Stimulated activated effector memory CD8-positive, alpha-beta T cell treated with anti-CD3 and anti-CD28 coated beads, Interleukin-12 subunit alpha, Interleukin-12 subunit beta, amount 100 ng/mL, for 72 hours (primary cell): ENCODE measurements around the gene ZFP62.

Experiments used
- ATAC-seq: fragments of 150-1000 bp; cut with Tn5 transposase; 2 replicates; pipeline ENCODE4 v1.10.0; 2021
- DNase-seq, 2 donors: peaks; one replicate each; pipeline ENCODE4 v3.0.0; 2021 to 2022; ENCODE audit warnings: low spot score in 2 of 2
- H3K27ac Mint-ChIP-seq: one replicate; pipeline ENCODE4 v1.8.0; 2022; ENCODE audit warnings: mild to moderate bottlenecking, mixed read lengths
- H3K36me3 Mint-ChIP-seq: one replicate; pipeline ENCODE4 v1.8.0; 2022; ENCODE audit warnings: mild to moderate bottlenecking, mixed read lengths
- H3K4me1 Mint-ChIP-seq: one replicate; pipeline ENCODE4 v1.8.0; 2022; ENCODE audit warnings: mixed read lengths
- H3K4me3 Mint-ChIP-seq: one replicate; pipeline ENCODE4 v1.8.0; 2022; ENCODE audit warnings: mild to moderate bottlenecking, mixed read lengths
- H3K9me3 Mint-ChIP-seq: one replicate; pipeline ENCODE4 v1.8.0; 2022; ENCODE audit warnings: mixed read lengths

ZFP62 gene

GRCh38 chr5:180874804-180875582, 13.9 kb upstream of the ZFP62 start:
- Mint-ChIP-seq H3K4me1 (peaks cover 11% of the 10 kb centered on the region), H3K4me3 (no peak overlapping the region), H3K9me3 (no peaks in the 10 kb centered on the region), H3K27ac (no peak overlapping the region), H3K36me3 (no peaks in the 10 kb centered on the region)
- no peak for ATAC-seq
- no peak for DNase-seq

- Mint-ChIP-seq H3K4me3 (peak overlapping the region; percentile 18), H3K36me3 (no peaks in the 10 kb centered on the region), H3K4me1 (peaks cover 14% of the 10 kb centered on the region), H3K27ac (peak overlapping the region; percentile 74), H3K9me3 (no peaks in the 10 kb centered on the region)
- DNase-seq = no peak
- peak; percentile 83 for ATAC-seq
Observed at GRCh38 chr5:180873615-180874520, 12.8 kb upstream of the ZFP62 start.

- peaks cover 17% of the 10 kb centered on the region for H3K4me1 Mint-ChIP-seq
- ATAC-seq = no peak
- no peak for DNase-seq
- H3K27ac Mint-ChIP-seq = no peak overlapping the region
- no peaks in the 10 kb centered on the region for H3K9me3 Mint-ChIP-seq
- no peak overlapping the region for H3K4me3 Mint-ChIP-seq
- no peaks in the 10 kb centered on the region for H3K36me3 Mint-ChIP-seq
Observed at GRCh38 chr5:180872419-180872818, 11.3 kb upstream of the ZFP62 start.

- Mint-ChIP-seq H3K36me3 (no peaks in the 10 kb centered on the region), H3K4me3 (no peak overlapping the region), H3K9me3 (no peaks in the 10 kb centered on the region), H3K4me1 (peaks cover 17% of the 10 kb centered on the region), H3K27ac (no peak overlapping the region)
- DNase-seq = no peak
- ATAC-seq = no peak
Observed at GRCh38 chr5:180870276-180871068, 9.4 kb upstream of the ZFP62 start.

GRCh38 chr5:180869587-180869986, 8.5 kb upstream of the ZFP62 start:
- DNase-seq (no peak), ATAC-seq (no peak)
- no peak overlapping the region for H3K27ac Mint-ChIP-seq
- H3K36me3 Mint-ChIP-seq = no peaks in the 10 kb centered on the region
- H3K9me3 Mint-ChIP-seq = no peaks in the 10 kb centered on the region
- no peak overlapping the region for H3K4me3 Mint-ChIP-seq
- H3K4me1 Mint-ChIP-seq = peaks cover 17% of the 10 kb centered on the region

GRCh38 chr5:180868960-180869359, 7.9 kb upstream of the ZFP62 start:
- H3K36me3 Mint-ChIP-seq = no peaks in the 10 kb centered on the region
- no peak overlapping the region for H3K4me3 Mint-ChIP-seq
- DNase-seq = peak; percentile 48 to 77
- H3K4me1 Mint-ChIP-seq = peaks cover 14% of the 10 kb centered on the region
- ATAC-seq = peak; percentile 47
- H3K27ac Mint-ChIP-seq = no peak overlapping the region
- no peaks in the 10 kb centered on the region for H3K9me3 Mint-ChIP-seq

GRCh38 chr5:180866985-180867384, 5.9 kb upstream of the ZFP62 start:
- no peak for ATAC-seq
- Mint-ChIP-seq H3K27ac (no peak overlapping the region), H3K9me3 (no peaks in the 10 kb centered on the region), H3K4me3 (no peak overlapping the region), H3K36me3 (no peaks in the 10 kb centered on the region), H3K4me1 (peaks cover 6% of the 10 kb centered on the region)
- DNase-seq = no peak

- DNase-seq = no peak
- Mint-ChIP-seq H3K9me3 (no peaks in the 10 kb centered on the region), H3K36me3 (no peaks in the 10 kb centered on the region), H3K4me1 (peaks cover 6% of the 10 kb centered on the region), H3K27ac (no peak overlapping the region), H3K4me3 (no peak overlapping the region)
- ATAC-seq = no peak
Observed at GRCh38 chr5:180865981-180866695, 5.1 kb upstream of the ZFP62 start.

GRCh38 chr5:180862645-180863044, 1.6 kb upstream of the ZFP62 start:
- no peak for DNase-seq
- no peak for ATAC-seq
- Mint-ChIP-seq H3K9me3 (no peaks in the 10 kb centered on the region), H3K4me1 (peaks cover 21% of the 10 kb centered on the region), H3K4me3 (no peak overlapping the region), H3K27ac (no peak overlapping the region), H3K36me3 (peaks cover 13% of the 10 kb centered on the region)

GRCh38 chr5:180860273-180860886, 696 bp downstream of the ZFP62 start:
- DNase-seq = no peak
- peaks cover 27% of the 10 kb centered on the region for H3K4me1 Mint-ChIP-seq
- H3K9me3 Mint-ChIP-seq = no peaks in the 10 kb centered on the region
- H3K36me3 Mint-ChIP-seq = peaks cover 31% of the 10 kb centered on the region
- peak; percentile 77 for ATAC-seq
- peak overlapping the region; percentile 89 for H3K4me3 Mint-ChIP-seq
- H3K27ac Mint-ChIP-seq = peak overlapping the region; percentile 91

GRCh38 chr5:180858586-180858985, 2.5 kb downstream of the ZFP62 start:
- no peak for ATAC-seq
- H3K36me3 Mint-ChIP-seq = peaks cover 31% of the 10 kb centered on the region

GRCh38 chr5:180853848-180854176, 7.3 kb downstream of the ZFP62 start:
- H3K27ac Mint-ChIP-seq = peak overlapping the region; percentile 20
- H3K9me3 Mint-ChIP-seq = peaks cover 7% of the 10 kb centered on the region
- peaks cover 8% of the 10 kb centered on the region for H3K4me1 Mint-ChIP-seq
- H3K36me3 Mint-ChIP-seq = peaks cover 75% of the 10 kb centered on the region
- H3K4me3 Mint-ChIP-seq = no peak overlapping the region
- DNase-seq (no peak), ATAC-seq (no peak)

More at GRCh38 chr5:180858586-180858985, 2.5 kb downstream of the ZFP62 start:
- Mint-ChIP-seq H3K4me3 (no peak overlapping the region), H3K4me1 (peaks cover 27% of the 10 kb centered on the region), H3K9me3 (no peaks in the 10 kb centered on the region), H3K27ac (no peak overlapping the region)
- DNase-seq = no peak

- ATAC-seq (no peak), DNase-seq (no peak)
- Mint-ChIP-seq H3K36me3 (peaks cover 75% of the 10 kb centered on the region), H3K4me3 (no peak overlapping the region), H3K9me3 (peaks cover 8% of the 10 kb centered on the region), H3K27ac (no peak overlapping the region), H3K4me1 (peaks cover 6% of the 10 kb centered on the region)
Observed at GRCh38 chr5:180853121-180853847, 7.8 kb downstream of the ZFP62 start.

- peaks cover 13% of the 10 kb centered on the region for H3K9me3 Mint-ChIP-seq
Observed at GRCh38 chr5:180852495-180852894, 8.6 kb downstream of the ZFP62 start.

More at GRCh38 chr5:180852495-180852894, 8.6 kb downstream of the ZFP62 start:
- no peak overlapping the region for H3K4me3 Mint-ChIP-seq
- H3K4me1 Mint-ChIP-seq = peaks cover 6% of the 10 kb centered on the region
- no peak overlapping the region for H3K27ac Mint-ChIP-seq
- H3K36me3 Mint-ChIP-seq = peaks cover 70% of the 10 kb centered on the region
- DNase-seq = no peak
- ATAC-seq = no peak
